Osteoblast (primary cell): Measurements from ENCODE around the gene UHRF2. TPM values are rescaled to one million over a fixed set of nuclear protein-coding genes. Genes with fewer than 3 reads are reported as not detected.
A peak's percentile ranks its signal among the peaks of the same experiment; 100 is the strongest.

Experiments
- DNase-seq: peaks from one replicate; pipeline ENCODE4 v3.0.0; 2011; ENCODE audit warnings: low spot score, mixed read lengths; ENCODE audit not compliant: insufficient read length; ENCODE audit errors: missing footprints
- H2AFZ ChIP-seq: 2 replicates; pipeline ENCODE4 v1.6.0; 2011; ENCODE audit warnings: mild to moderate bottlenecking, low read length
- H3K27ac ChIP-seq: 2 replicates; pipeline ENCODE4 v1.5.1; 2011; ENCODE audit warnings: mild to moderate bottlenecking, low read depth, low read length, moderate library complexity
- H3K27me3 ChIP-seq: 2 replicates; pipeline ENCODE4 v1.6.0; 2012; ENCODE audit warnings: mild to moderate bottlenecking, control low read depth, inconsistent platforms, low read length, moderate library complexity; ENCODE audit not compliant: insufficient read depth
- H3K36me3 ChIP-seq: 2 replicates; pipeline ENCODE4 v1.5.1; 2011; ENCODE audit warnings: mild to moderate bottlenecking, low read length, control low read depth, moderate library complexity; ENCODE audit not compliant: insufficient read depth
- H3K4me1 ChIP-seq: 2 replicates; pipeline ENCODE4 v1.5.1; 2011; ENCODE audit warnings: mild to moderate bottlenecking, low read length, control low read depth, moderate library complexity; ENCODE audit not compliant: insufficient read depth
- H3K4me2 ChIP-seq: 2 replicates; pipeline ENCODE4 v1.6.0; 2011; ENCODE audit warnings: mild to moderate bottlenecking, low read length; ENCODE audit not compliant: insufficient read depth
- H3K4me3 ChIP-seq: fragments of 200-600 bp; sonication (generic); 3 replicates; pipeline ENCODE4 v1.5.1; 2012; ENCODE audit warnings: mild to moderate bottlenecking, low read length, inconsistent platforms; ENCODE audit not compliant: insufficient read depth
- H3K79me2 ChIP-seq: 2 replicates; pipeline ENCODE4 v1.6.0; 2012; ENCODE audit warnings: mild to moderate bottlenecking, low read length, control low read depth, inconsistent platforms; ENCODE audit not compliant: insufficient read depth
- H3K9me3 ChIP-seq: 2 replicates; pipeline ENCODE4 v1.5.1; 2011; ENCODE audit warnings: low read depth, low read length, control low read depth
- H4K20me1 ChIP-seq: 2 replicates; pipeline ENCODE4 v1.6.0; 2012; ENCODE audit warnings: mild to moderate bottlenecking, low read length, control low read depth; ENCODE audit not compliant: insufficient read depth
- CTCF ChIP-seq: IDR thresholded peaks from 2 replicates; pipeline ENCODE4 v1.5.1; 2011; ENCODE audit warnings: mild to moderate bottlenecking, low read depth, low read length, moderate library complexity; ENCODE audit errors: extremely low read depth
- total RNA-seq: library from RNA; depleted of rRNA; stranded (reverse); fragments of >200 nt; gene quantifications from 2 replicates; pipeline ENCODE4 v1.2.3, GENCODE V29; 2012

The UHRF2 gene
- total RNA-seq, 1 donor = 84.3 TPM

- no peak for TF ChIP-seq CTCF
- Histone ChIP-seq H2AFZ (no peak overlapping the region), H3K4me1 (peaks cover 12% of the 10 kb centered on the region), H3K9me3 (no peaks in the 10 kb centered on the region), H3K36me3 (peaks cover 8% of the 10 kb centered on the region), H4K20me1 (peaks cover 4% of the 10 kb centered on the region), H3K27me3 (no peaks in the 10 kb centered on the region), H3K79me2 (peaks cover 90% of the 10 kb centered on the region), H3K4me3 (no peak overlapping the region), H3K27ac (peak overlapping the region; percentile 5), H3K4me2 (no peak overlapping the region)
- no peak for DNase-seq
These were observed 58.3 kb downstream of the UHRF2 start for GRCh38 chr9:6471231-6471850.

DNA sequence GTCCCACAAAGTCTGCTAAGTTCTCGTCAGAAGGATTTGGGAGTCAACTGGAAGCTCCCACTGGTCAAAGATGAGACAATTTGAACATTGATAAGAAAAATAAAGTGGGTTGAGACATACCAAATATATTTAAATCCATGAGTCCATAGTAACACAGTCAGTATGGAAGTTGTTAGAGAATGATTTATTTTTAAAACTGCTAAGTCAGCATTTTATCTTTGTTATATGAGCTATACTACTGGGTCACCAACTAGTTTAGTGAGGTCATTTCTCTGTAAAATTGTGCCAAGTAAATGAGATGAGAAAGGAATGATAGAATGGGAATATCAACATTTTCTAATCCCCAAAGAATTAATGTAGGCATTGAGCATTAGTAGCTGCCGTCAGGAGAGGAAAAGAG, 60.2 kb downstream of the UHRF2 start:
- Histone ChIP-seq H3K79me2 (peaks cover 86% of the 10 kb centered on the region), H4K20me1 (peaks cover 4% of the 10 kb centered on the region), H3K36me3 (peaks cover 14% of the 10 kb centered on the region), H3K27ac (no peak overlapping the region), H3K4me1 (peaks cover 12% of the 10 kb centered on the region), H2AFZ (no peak overlapping the region), H3K4me2 (no peak overlapping the region), H3K9me3 (no peaks in the 10 kb centered on the region), H3K4me3 (no peak overlapping the region), H3K27me3 (no peaks in the 10 kb centered on the region)
- TF ChIP-seq CTCF = no peak
- no peak for DNase-seq

GRCh38 chr9:6479959-6480358, 67.0 kb downstream of the UHRF2 start:
- DNase-seq = no peak
- H3K79me2 ChIP-seq = peaks cover 59% of the 10 kb centered on the region
- H3K4me3 ChIP-seq = no peak overlapping the region
- no peak overlapping the region for H2AFZ ChIP-seq
- no peak for TF ChIP-seq CTCF
- H3K36me3 ChIP-seq = peaks cover 46% of the 10 kb centered on the region
- no peaks in the 10 kb centered on the region for H4K20me1 ChIP-seq
- no peaks in the 10 kb centered on the region for H3K4me1 ChIP-seq
- H3K27ac ChIP-seq = no peak overlapping the region
- H3K4me2 ChIP-seq = no peak overlapping the region
- no peaks in the 10 kb centered on the region for H3K9me3 ChIP-seq
- H3K27me3 ChIP-seq = no peaks in the 10 kb centered on the region

- Histone ChIP-seq H3K27ac (no peak overlapping the region), H3K9me3 (no peaks in the 10 kb centered on the region), H3K4me2 (no peak overlapping the region), H3K4me3 (no peak overlapping the region), H2AFZ (no peak overlapping the region), H3K36me3 (peaks cover 62% of the 10 kb centered on the region), H3K4me1 (no peaks in the 10 kb centered on the region), H3K27me3 (no peaks in the 10 kb centered on the region), H4K20me1 (no peaks in the 10 kb centered on the region), H3K79me2 (peaks cover 55% of the 10 kb centered on the region)
- no peak for DNase-seq
- no peak for TF ChIP-seq CTCF
These were observed 71.2 kb downstream of the UHRF2 start for GRCh38 chr9:6484210-6484609.
